Tibial artery (tissue), 4 donors: ENCODE measurements around the gene BCL6B.
"Not testable (repeated sequence)": the region's sequence is repeated elsewhere in the genome, so short reads cannot be mapped to it uniquely, and the experiment has no call there.

Experiments
- DNase-seq, 2 donors: peaks; one replicate each; pipeline ENCODE4 v3.0.0-alpha.2; 2019
- H3K27ac ChIP-seq, 2 donors: fragments of 200-600 bp; sonication (generic) in 1 of 2; 1 replicate in 1 of 2; 2 replicates in 1 of 2; pipeline ENCODE4 v1.5.1; 2018 to 2019; ENCODE audit warnings: mild to moderate bottlenecking in 1 of 2
- H3K27me3 ChIP-seq, 2 donors: fragments of 200-600 bp; sonication (generic) in 1 of 2; one replicate each; pipeline versions ENCODE4 v1.5.1 to v1.6.0; 2016 to 2019
- H3K36me3 ChIP-seq, 3 donors: fragments of 200-600 bp; sonication (generic) in 2 of 3; one replicate each; pipeline ENCODE4 v1.5.1; 2016 to 2019; ENCODE audit warnings: mild to moderate bottlenecking in 2 of 3
- H3K4me1 ChIP-seq, 4 donors: fragments of 200-600 bp; sonication (generic) in 2 of 4; 1 replicate in 3 of 4; 2 replicates in 1 of 4; pipeline ENCODE4 v1.5.1; 2016 to 2019
- H3K4me3 ChIP-seq, 2 donors: fragments of 200-600 bp; sonication (generic) in 1 of 2; 1 replicate in 1 of 2; 2 replicates in 1 of 2; pipeline ENCODE4 v1.5.1; 2018 to 2019; ENCODE audit warnings: mild to moderate bottlenecking in 2 of 2
- H3K9me3 ChIP-seq, 3 donors: fragments of 200-600 bp; sonication (generic) in 1 of 3; one replicate each; pipeline ENCODE4 v1.5.1; 2016 to 2019
- CTCF ChIP-seq, 2 experiments: fragments of 200-600 bp in 1 of 2; fragments of 450-650 bp in 1 of 2; IDR thresholded peaks; one replicate each; pipeline ENCODE4 v1.5.1; 2017 to 2019; ENCODE audit warnings: antibody characterized with exemption in 2 of 2, mild to moderate bottlenecking in 1 of 2, moderate library complexity in 1 of 2
- intact Hi-C: fragments of 100-400 bp; cut with DNase I; formaldehyde crosslinking; loops from one replicate; pipeline ENCODE4 v1.15.0; 2023; ENCODE audit warnings: low total_unique reads

The BCL6B gene

GRCh38 chr17:7048968-7049367 lies 26.1 kb downstream of the BCL6B start:
- H3K4me1 ChIP-seq: peaks cover 0 to 15% (median 7%) of the 10 kb centered on the region in 4 donors
- H3K36me3 ChIP-seq: no peaks in the 10 kb centered on the region
- TF ChIP-seq CTCF (IDR thresholded peaks at IDR 0.05): no peak
- no peak overlapping the region for H3K4me3 ChIP-seq
- no peak for DNase-seq
- H3K27me3 ChIP-seq: peaks cover 4 to 68% of the 10 kb centered on the region in 2 donors
- H3K9me3 ChIP-seq: no peaks in the 10 kb centered on the region
- intact Hi-C loops: loop anchor here (5.0 kb wide), 1 partner anchor 88 kb away; no protein-coding TSS in a partner anchor
- no peak overlapping the region for H3K27ac ChIP-seq

DNA sequence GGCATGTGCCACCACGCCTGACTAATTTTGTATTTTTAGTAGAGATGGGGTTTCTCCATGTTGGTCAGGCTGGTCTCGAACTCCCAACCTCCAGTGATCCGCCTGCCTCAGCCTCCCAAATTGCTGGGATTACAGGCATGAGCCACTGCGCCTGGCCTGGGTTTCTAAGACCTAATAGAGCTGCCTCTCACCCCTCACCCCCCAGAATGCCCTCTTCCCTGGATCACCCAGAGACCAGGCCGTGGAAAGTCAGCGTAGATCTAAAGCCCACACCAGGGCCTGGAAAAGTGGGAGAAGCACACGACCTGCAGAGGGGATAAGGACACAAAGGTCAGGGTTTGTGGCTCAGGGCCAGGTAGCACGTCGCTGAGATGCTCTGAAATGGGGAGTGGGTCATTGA lies 27.7 kb downstream of the BCL6B start:
- H3K27me3 ChIP-seq: peaks cover 0 to 59% of the 10 kb centered on the region in 2 donors
- H3K9me3 ChIP-seq, DNase-seq, H3K4me3 ChIP-seq, intact Hi-C loops, H3K36me3 ChIP-seq, H3K27ac ChIP-seq: not testable (repeated sequence)
- peaks cover 0 to 14% (median 5%) of the 10 kb centered on the region in 4 donors for H3K4me1 ChIP-seq

DNA sequence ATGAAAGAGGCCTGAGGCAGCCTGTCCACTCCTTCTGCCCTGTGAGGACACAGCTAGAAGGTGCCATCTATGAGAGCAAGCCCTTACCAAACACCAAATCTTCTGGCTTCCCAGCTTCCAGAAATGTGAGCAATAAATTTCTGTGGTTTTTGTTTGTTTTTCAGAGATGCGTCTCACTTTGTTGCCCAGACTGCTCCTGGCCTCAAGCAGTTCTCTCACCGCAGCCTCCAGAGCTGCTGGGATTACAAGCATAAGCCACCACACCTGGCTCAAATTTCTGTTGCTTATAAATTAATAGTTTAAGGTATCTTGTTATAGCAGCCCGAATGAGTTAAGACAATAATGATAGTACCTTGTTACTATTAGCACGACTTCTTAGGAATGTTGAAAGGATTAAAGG lies 33.5 kb downstream of the BCL6B start:
- Histone ChIP-seq H3K27me3 (peaks cover 0 to 25% of the 10 kb centered on the region in 2 donors), H3K4me1 (no peaks in the 10 kb centered on the region), H3K36me3 (no peaks in the 10 kb centered on the region), H3K4me3 (no peak overlapping the region), H3K27ac (no peak overlapping the region), H3K9me3 (no peaks in the 10 kb centered on the region)
- TF ChIP-seq CTCF (IDR thresholded peaks at IDR 0.05): no peak
- intact Hi-C loops: no loop called here
- DNase-seq: no peak

GRCh38 chr17:7058831-7059447 lies 36.1 kb downstream of the BCL6B start:
- no peaks in the 10 kb centered on the region for H3K36me3 ChIP-seq
- peaks cover 0 to 20% of the 10 kb centered on the region in 2 donors for H3K27me3 ChIP-seq
- intact Hi-C loops: no loop called here
- TF ChIP-seq CTCF (IDR thresholded peaks at IDR 0.05): no peak
- H3K9me3 ChIP-seq: no peaks in the 10 kb centered on the region
- H3K4me3 ChIP-seq: no peak overlapping the region
- H3K4me1 ChIP-seq: no peaks in the 10 kb centered on the region
- DNase-seq: no peak
- H3K27ac ChIP-seq: no peak overlapping the region

DNA sequence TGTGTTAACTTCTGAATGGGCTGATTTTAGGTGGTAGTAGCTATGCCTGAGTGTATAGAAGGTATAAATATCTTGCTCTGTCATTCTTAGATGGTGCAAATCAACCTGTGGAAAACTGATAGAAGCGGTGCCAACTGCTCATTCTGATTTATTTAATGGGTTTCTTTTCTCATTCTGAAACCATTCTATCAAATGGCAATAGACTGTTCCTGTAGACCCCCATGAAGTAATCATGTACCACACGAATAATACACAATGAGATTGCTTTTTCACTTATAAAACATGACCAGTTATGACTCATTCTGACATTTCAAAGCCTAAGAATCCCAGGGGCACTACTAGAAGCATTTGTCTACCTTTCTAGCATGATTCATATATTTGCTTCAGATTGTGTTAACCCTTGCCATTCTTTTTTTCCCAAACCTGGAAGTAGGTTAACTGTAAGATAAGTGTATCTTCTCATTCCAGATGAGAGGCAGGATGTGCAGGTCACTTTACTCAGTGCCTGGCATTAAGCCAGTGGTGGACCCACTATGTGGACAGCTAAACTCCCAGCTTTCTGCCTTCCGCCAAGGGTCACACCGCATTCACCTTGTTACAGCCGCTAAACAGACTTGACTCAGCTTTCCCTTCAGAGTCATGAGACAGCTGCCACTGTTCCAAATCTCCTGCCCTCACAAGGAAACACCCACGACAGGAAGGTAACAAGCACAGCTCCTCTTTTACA lies 37.5 kb downstream of the BCL6B start:
- Histone ChIP-seq H3K27me3 (peaks cover 0 to 19% of the 10 kb centered on the region in 2 donors), H3K36me3 (no peaks in the 10 kb centered on the region), H3K27ac (no peak overlapping the region), H3K4me3 (no peak overlapping the region), H3K4me1 (no peaks in the 10 kb centered on the region), H3K9me3 (no peaks in the 10 kb centered on the region)
- TF ChIP-seq CTCF (IDR thresholded peaks at IDR 0.05): no peak
- intact Hi-C loops: no loop called here
- no peak for DNase-seq

DNA sequence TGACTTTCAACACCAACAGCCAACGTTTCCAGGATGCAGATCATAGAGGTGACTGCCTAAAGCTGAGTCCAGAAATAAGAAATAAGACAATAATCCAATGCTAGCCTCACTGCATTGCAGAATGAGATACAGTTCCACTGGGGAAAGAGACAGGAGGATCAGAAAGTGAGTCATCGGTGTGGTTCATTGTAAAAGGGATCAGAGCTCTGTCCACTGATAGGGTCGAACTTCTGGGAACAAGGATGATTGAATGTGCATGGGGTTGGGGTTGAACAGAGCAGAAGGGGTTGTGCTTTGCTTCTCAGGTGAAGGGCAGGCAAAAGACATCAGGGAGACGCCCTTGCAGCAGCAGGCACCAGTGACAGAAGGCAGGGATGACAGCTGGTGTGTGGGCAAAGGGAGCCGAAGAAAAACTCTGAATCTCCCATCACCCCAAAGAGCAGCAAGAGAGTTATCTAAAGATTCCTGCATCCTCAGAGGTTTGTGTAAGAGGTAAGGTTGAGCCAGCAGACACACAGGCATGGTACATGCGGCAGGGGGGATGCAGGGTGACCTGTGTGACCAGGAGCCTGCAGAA lies 40.8 kb downstream of the BCL6B start:
- no peak for DNase-seq
- Histone ChIP-seq H3K4me1 (no peaks in the 10 kb centered on the region), H3K27me3 (peaks cover 0 to 16% of the 10 kb centered on the region in 2 donors), H3K9me3 (peaks cover 0 to 11% (median 11%) of the 10 kb centered on the region in 3 donors), H3K36me3 (no peaks in the 10 kb centered on the region), H3K27ac (no peak overlapping the region), H3K4me3 (no peak overlapping the region)
- TF ChIP-seq CTCF (IDR thresholded peaks at IDR 0.05): no peak
- intact Hi-C loops: no loop called here
